GM12878 (cell line): ENCODE data around the gene TAC3. TPM values are rescaled to one million over a fixed set of nuclear protein-coding genes. Genes with fewer than 3 reads are reported as not detected.
A peak's percentile ranks its signal among the peaks of the same experiment; 100 is the strongest.

Experiments used
- HCFC1 ChIP-seq: fragments of 150-350 bp; IDR thresholded peaks from 2 replicates; pipeline ENCODE4 v1.6.1; 2014; ENCODE audit warnings: low read length
- IKZF2 ChIP-seq, 2 experiments: fragments of 450-650 bp; IDR thresholded peaks; 2 replicates each; pipeline ENCODE4 v1.6.1; 2017; ENCODE audit warnings: mild to moderate bottlenecking in 2 of 2, moderate library complexity in 2 of 2
- IRF4 ChIP-seq: IDR thresholded peaks from 2 replicates; pipeline ENCODE4 v1.6.1; 2011; ENCODE audit warnings: low read depth, low read length
- MTA2 ChIP-seq: fragments of 450-650 bp; IDR thresholded peaks from 2 replicates; pipeline ENCODE4 v1.6.1; 2016; ENCODE audit warnings: low read depth, mild to moderate bottlenecking, moderate library complexity
- MTA3 ChIP-seq: IDR thresholded peaks from 2 replicates; pipeline ENCODE4 v1.6.1; 2012; ENCODE audit warnings: low read length, inconsistent platforms, borderline replicate concordance
- NBN ChIP-seq: fragments of 450-650 bp; IDR thresholded peaks from 2 replicates; pipeline ENCODE4 v1.6.1; 2016
- RAD21 ChIP-seq: IDR thresholded peaks from 2 replicates; pipeline ENCODE4 v1.6.1; 2011; ENCODE audit warnings: mild to moderate bottlenecking, low read depth, low read length, moderate library complexity; ENCODE audit not compliant: insufficient read depth
- RUNX3 ChIP-seq: IDR thresholded peaks from 2 replicates; pipeline ENCODE4 v1.6.1; 2012; ENCODE audit warnings: low read length, inconsistent platforms
- SIX5 ChIP-seq: IDR thresholded peaks from 2 replicates; pipeline ENCODE4 v1.6.1; 2011; ENCODE audit warnings: mild to moderate bottlenecking, low read depth, low read length, moderate library complexity; ENCODE audit not compliant: severe bottlenecking
- SPI1 ChIP-seq: IDR thresholded peaks from 2 replicates; pipeline ENCODE4 v1.6.1; 2011; ENCODE audit warnings: low read depth, mild to moderate bottlenecking, low read length, moderate library complexity, borderline replicate concordance; ENCODE audit not compliant: insufficient read depth
- SUPT20H ChIP-seq: IDR thresholded peaks from 2 replicates; pipeline ENCODE4 v1.6.1; 2011; ENCODE audit warnings: low read depth, mild to moderate bottlenecking, low read length, moderate library complexity, borderline replicate concordance; ENCODE audit not compliant: control insufficient read depth
- YY1 ChIP-seq: IDR thresholded peaks from 2 replicates; pipeline ENCODE4 v1.6.1; 2011; ENCODE audit warnings: low read depth, mild to moderate bottlenecking, low read length
- ZNF207 ChIP-seq: fragments of 450-650 bp; IDR thresholded peaks from 2 replicates; pipeline ENCODE4 v1.6.1; 2014; ENCODE audit warnings: antibody characterized with exemption, mild to moderate bottlenecking, borderline replicate concordance
- ZNF622 ChIP-seq: fragments of 450-650 bp; IDR thresholded peaks from 2 replicates; pipeline ENCODE4 v1.6.1; 2017; ENCODE audit warnings: mild to moderate bottlenecking, inconsistent platforms
- polyA plus RNA-seq, 11 experiments: library from polyadenylated mRNA; depleted of rRNA in 4 of 11; unstranded in 6 of 11; stranded (reverse) in 5 of 11; fragments of >200 nt; fragmentation: Nextera tagmentation in 4 of 11; fragmentation: Illumina TruSeq in 1 of 11; extraction: Ambion mirVana in 4 of 11; extraction: Trizol in 1 of 11; gene quantifications; 1 replicate in 1 of 11; 2 replicates in 10 of 11; pipeline versions ENCODE4 v1.2.1 to v1.2.3, GENCODE V29; 2011 to 2016; ENCODE audit warnings: inconsistent platforms in 2 of 11, missing spikeins in 2 of 11, low read depth in 1 of 11
- total RNA-seq, 4 experiments: library from RNA; depleted of rRNA in 3 of 4; stranded (reverse); fragments of >200 nt in 3 of 4; fragmentation: Illumina TruSeq in 1 of 4; extraction: Trizol in 1 of 4; gene quantifications; 2 replicates each; pipeline versions ENCODE4 v1.2.1 to v1.2.3, GENCODE V29; 2013 to 2021
- TF ChIP-seq, protein P1 (sequence below): fragments of 450-650 bp; conservative IDR thresholded peaks from 2 replicates; pipeline ENCODE4 v1.6.1; 2017; ENCODE audit warnings: mild to moderate bottlenecking, moderate library complexity
- TF ChIP-seq, protein P2 (sequence below): fragments of 450-650 bp; IDR thresholded peaks from 2 replicates; pipeline ENCODE4 v1.6.1; 2017; ENCODE audit warnings: mild to moderate bottlenecking, moderate library complexity
- TF ChIP-seq, protein P3 (sequence below): fragments of 450-650 bp; IDR thresholded peaks from 2 replicates; pipeline ENCODE4 v1.6.1; 2016; ENCODE audit warnings: mild to moderate bottlenecking

Gene TAC3
- total and polyA plus RNA-seq, 10 of the 15 experiments (the other 5 are each of a cell fraction or from before 2014, with no cell fraction given) = 0.11 to 0.18 (median 0.13) TPM; not detected in 7

DNA sequence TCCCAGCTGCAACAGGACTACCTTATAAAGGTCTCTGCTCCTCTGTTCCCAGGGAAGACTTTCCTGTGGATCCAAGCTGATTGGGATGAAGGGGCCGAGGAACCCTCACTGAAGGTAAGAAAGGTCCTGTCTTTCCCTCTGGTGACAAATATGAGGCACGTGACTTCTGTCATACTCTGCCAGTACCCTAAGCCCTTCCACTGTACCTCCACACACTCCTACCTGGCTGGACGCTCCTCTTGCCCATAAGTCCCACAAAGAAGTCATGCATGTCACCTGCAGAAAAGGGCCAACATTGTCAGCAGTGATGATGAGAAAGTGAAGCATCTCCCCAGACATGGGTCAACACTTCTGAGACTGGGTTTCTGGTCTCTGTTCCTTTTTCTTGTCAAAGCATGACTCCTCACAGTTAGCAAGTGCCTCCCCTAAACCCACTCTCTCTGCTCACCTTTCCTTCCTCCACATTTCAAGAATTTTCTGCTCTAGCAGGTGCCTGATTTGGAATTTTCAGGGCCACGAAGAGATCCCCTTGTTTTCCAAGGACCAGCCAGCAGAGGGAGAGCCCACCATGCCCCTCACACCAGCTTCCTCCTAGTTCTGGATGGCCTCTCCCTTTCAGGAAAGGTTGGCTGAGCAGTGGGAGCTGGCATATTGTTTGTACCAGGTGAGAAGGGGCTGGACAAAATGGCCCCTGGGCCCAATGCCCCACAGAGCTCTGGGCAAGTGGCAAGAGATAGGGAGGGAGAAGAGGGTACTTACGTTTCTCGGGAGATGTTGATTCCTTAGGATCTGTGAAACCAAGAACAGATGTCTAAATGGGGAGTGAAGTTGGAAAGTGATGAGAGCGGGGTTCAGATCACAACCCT lies 3.5 kb downstream of the TAC3 start (continued):
- TF ChIP-seq, protein P1, sequence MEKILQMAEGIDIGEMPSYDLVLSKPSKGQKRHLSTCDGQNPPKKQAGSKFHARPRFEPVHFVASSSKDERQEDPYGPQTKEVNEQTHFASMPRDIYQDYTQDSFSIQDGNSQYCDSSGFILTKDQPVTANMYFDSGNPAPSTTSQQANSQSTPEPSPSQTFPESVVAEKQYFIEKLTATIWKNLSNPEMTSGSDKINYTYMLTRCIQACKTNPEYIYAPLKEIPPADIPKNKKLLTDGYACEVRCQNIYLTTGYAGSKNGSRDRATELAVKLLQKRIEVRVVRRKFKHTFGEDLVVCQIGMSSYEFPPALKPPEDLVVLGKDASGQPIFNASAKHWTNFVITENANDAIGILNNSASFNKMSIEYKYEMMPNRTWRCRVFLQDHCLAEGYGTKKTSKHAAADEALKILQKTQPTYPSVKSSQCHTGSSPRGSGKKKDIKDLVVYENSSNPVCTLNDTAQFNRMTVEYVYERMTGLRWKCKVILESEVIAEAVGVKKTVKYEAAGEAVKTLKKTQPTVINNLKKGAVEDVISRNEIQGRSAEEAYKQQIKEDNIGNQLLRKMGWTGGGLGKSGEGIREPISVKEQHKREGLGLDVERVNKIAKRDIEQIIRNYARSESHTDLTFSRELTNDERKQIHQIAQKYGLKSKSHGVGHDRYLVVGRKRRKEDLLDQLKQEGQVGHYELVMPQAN = no peak
- TF ChIP-seq ZNF622 (no peak), NBN (no peak), SIX5 (no peak), RUNX3 (peak; percentile 17; the same call in 1 of the 2 replicates), MTA2 (peak; percentile 12; the same call in 1 of the 2 replicates), HCFC1 (no peak), ZNF207 (no peak), MTA3 (no peak), IRF4 (0 out of 2 replicates have a peak, but pooled peaks have one; percentile 46), RAD21 (no peak), SUPT20H (no peak), SPI1 (peak; percentile 70), YY1 (no peak), IKZF2 (IDR thresholded peaks at IDR 0.05) (peak; percentile 18 to 45; a peak in 1 of 4 replicates)
- TF ChIP-seq, protein P2, sequence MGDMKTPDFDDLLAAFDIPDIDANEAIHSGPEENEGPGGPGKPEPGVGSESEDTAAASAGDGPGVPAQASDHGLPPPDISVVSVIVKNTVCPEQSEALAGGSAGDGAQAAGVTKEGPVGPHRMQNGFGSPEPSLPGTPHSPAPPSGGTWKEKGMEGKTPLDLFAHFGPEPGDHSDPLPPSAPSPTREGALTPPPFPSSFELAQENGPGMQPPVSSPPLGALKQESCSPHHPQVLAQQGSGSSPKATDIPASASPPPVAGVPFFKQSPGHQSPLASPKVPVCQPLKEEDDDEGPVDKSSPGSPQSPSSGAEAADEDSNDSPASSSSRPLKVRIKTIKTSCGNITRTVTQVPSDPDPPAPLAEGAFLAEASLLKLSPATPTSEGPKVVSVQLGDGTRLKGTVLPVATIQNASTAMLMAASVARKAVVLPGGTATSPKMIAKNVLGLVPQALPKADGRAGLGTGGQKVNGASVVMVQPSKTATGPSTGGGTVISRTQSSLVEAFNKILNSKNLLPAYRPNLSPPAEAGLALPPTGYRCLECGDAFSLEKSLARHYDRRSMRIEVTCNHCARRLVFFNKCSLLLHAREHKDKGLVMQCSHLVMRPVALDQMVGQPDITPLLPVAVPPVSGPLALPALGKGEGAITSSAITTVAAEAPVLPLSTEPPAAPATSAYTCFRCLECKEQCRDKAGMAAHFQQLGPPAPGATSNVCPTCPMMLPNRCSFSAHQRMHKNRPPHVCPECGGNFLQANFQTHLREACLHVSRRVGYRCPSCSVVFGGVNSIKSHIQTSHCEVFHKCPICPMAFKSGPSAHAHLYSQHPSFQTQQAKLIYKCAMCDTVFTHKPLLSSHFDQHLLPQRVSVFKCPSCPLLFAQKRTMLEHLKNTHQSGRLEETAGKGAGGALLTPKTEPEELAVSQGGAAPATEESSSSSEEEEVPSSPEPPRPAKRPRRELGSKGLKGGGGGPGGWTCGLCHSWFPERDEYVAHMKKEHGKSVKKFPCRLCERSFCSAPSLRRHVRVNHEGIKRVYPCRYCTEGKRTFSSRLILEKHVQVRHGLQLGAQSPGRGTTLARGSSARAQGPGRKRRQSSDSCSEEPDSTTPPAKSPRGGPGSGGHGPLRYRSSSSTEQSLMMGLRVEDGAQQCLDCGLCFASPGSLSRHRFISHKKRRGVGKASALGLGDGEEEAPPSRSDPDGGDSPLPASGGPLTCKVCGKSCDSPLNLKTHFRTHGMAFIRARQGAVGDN = no peak
- TF ChIP-seq, protein P3, sequence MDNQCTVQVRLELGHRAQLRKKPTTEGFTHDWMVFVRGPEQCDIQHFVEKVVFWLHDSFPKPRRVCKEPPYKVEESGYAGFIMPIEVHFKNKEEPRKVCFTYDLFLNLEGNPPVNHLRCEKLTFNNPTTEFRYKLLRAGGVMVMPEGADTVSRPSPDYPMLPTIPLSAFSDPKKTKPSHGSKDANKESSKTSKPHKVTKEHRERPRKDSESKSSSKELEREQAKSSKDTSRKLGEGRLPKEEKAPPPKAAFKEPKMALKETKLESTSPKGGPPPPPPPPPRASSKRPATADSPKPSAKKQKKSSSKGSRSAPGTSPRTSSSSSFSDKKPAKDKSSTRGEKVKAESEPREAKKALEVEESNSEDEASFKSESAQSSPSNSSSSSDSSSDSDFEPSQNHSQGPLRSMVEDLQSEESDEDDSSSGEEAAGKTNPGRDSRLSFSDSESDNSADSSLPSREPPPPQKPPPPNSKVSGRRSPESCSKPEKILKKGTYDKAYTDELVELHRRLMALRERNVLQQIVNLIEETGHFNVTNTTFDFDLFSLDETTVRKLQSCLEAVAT = no peak
